GM13977 (cell line): ENCODE results near the gene TNS1.

Experiments used
- DNase-seq: peaks from one replicate; pipeline ENCODE4 v3.0.0; 2012; ENCODE audit warnings: low spot score
- CTCF ChIP-seq: IDR thresholded peaks from 2 replicates; pipeline ENCODE4 v1.5.1; 2012; ENCODE audit warnings: mild to moderate bottlenecking, control low read depth; ENCODE audit not compliant: insufficient read depth; ENCODE audit errors: extremely low read depth, missing control alignments
- in situ Hi-C: fragments of 300-500 bp; cut with MboI; formaldehyde crosslinking; loops from one replicate; pipeline ENCODE4 v1.12.0; 2022; ENCODE audit warnings: low sequenced_read_pairs, low pct_unique_long_range_greater_than_20kb, mixed read lengths, inconsistent platforms; ENCODE audit not compliant: unreplicated experiment

Gene TNS1

GRCh38 chr2:218026244-218026643 is 23.4 kb upstream of the TNS1 start:
- no peak for DNase-seq
- in situ Hi-C loops: no loop called here
- TF ChIP-seq CTCF: no peak

- TF ChIP-seq CTCF: no peak
- DNase-seq: no peak
- in situ Hi-C loops: no loop called here
Measured at GRCh38 chr2:218024871-218025270, 22.1 kb upstream of the TNS1 start.

GRCh38 chr2:218024336-218024735 is 21.5 kb upstream of the TNS1 start:
- no peak for DNase-seq
- in situ Hi-C loops: no loop called here
- no peak for TF ChIP-seq CTCF

- in situ Hi-C loops: no loop called here
- TF ChIP-seq CTCF: no peak
- DNase-seq: no peak
Measured at GRCh38 chr2:218023636-218024035, 20.8 kb upstream of the TNS1 start.

- no peak for DNase-seq
- no peak for TF ChIP-seq CTCF
- in situ Hi-C loops: no loop called here
Measured at GRCh38 chr2:218022851-218023530, 20.2 kb upstream of the TNS1 start.

- DNase-seq: no peak
- no peak for TF ChIP-seq CTCF
- in situ Hi-C loops: no loop called here
Measured at GRCh38 chr2:218022131-218022850, 19.5 kb upstream of the TNS1 start.
